Caki2 (cell line): ENCODE data around the gene ITGB4. TPM values are rescaled to one million over a fixed set of nuclear protein-coding genes. Genes with fewer than 3 reads are reported as not detected.
A peak's percentile ranks its signal among the peaks of the same experiment; 100 is the strongest.
"Not testable (repeated sequence)": the region's sequence is repeated elsewhere in the genome, so short reads cannot be mapped to it uniquely, and the experiment has no call there.

Experiments
- DNase-seq: peaks from one replicate; pipeline ENCODE4 v3.0.0-alpha.2; 2015; ENCODE audit warnings: low read depth
- in situ Hi-C: cut with HindIII; loops from 2 replicates; pipeline ENCODE4 v1.10.0; 2016; ENCODE audit warnings: low sequenced_read_pairs, low pct_unique_long_range_greater_than_20kb, mixed read lengths
- total RNA-seq: library from RNA; depleted of rRNA; stranded (reverse); fragments of >200 nt; shearing (Covaris generic); gene quantifications from 2 replicates; pipeline ENCODE4 v1.2.3, GENCODE V29; 2014; ENCODE audit warnings: low replicate concordance

The ITGB4 gene
- total RNA-seq, 1 experiment from 2014 or later: 12.4 TPM

- in situ Hi-C loops: no loop called here
- no peak for DNase-seq
These were observed 38.2 kb downstream of the ITGB4 start for GRCh38 chr17:75759457-75759856.

GRCh38 chr17:75759978-75760640 lies 38.9 kb downstream of the ITGB4 start:
- in situ Hi-C loops, DNase-seq: not testable (repeated sequence)

- DNase-seq: no peak
- in situ Hi-C loops: no loop called here
These were observed 41.4 kb downstream of the ITGB4 start for GRCh38 chr17:75762513-75763268.

- in situ Hi-C loops: no loop called here
- DNase-seq: no peak
These were observed 42.0 kb downstream of the ITGB4 start for GRCh38 chr17:75763269-75763607.

GRCh38 chr17:75763613-75764416 lies 42.6 kb downstream of the ITGB4 start:
- in situ Hi-C loops: no loop called here
- DNase-seq: no peak

DNA sequence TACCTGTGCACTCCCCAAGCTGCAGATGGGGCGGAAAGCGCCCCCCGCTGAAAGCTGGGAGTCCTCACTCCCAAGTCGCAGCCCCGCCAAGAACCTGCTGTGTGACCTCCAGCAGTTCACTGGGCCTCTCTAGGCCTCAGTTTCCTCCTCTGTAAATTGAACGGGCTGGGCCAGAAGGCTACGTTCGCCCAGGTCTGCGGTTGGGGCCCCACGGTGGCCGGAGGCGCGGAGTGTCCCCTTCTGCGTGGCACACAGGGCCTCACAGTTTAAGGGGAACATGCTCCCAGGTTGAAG lies 43.1 kb downstream of the ITGB4 start:
- in situ Hi-C loops: no loop called here
- no peak for DNase-seq

- in situ Hi-C loops: no loop called here
- DNase-seq: peak; percentile 49
These were observed 43.6 kb downstream of the ITGB4 start, which contains the start of gene GALK1 for GRCh38 chr17:75764711-75765421. TSS of gene GALK1 (minus strand) at chr17:75765192. CDS start at chr17:75765136, 56 bp downstream.

- in situ Hi-C loops: no loop called here
- no peak for DNase-seq
These were observed 44.7 kb downstream of the ITGB4 start for GRCh38 chr17:75765981-75766380.

DNA sequence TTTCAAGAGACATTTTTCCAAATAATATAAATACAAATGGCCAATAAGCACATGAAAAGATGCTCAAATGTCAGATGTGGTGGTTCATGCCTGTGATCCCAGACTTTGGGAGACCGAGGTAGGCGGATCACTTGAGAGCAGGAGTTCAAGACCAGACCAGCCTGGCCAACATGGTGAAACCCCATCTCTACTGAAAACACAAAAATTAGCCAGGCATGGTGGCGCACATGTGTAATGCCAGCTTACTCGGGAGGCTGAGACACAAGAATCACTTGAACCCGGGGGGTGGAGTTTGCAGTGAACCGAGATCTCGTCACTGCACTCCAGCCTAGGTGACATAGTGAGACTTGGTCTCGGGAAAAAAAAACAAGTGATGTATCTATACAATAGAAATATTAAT lies 46.6 kb downstream of the ITGB4 start:
- DNase-seq: no peak
- in situ Hi-C loops: no loop called here

DNA sequence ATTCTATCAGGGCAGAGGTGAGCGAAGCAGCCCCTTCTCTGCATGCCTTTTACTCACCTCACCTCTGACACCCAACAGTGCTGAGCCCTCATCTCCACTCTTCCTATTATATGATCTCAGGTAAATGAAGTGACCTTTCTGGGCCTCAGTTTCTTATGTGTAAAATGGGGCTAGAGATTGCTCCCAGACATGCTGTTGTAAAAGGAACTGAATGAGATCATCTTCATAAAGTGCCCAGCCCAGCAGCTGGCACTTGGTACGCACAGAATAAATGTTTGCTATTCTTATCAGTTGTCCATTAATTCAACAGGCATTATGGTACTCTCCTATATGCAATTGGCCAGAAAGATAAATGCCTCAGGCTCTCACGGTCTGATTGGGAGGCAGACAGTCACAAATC lies 48.3 kb downstream of the ITGB4 start:
- no peak for DNase-seq
- in situ Hi-C loops: no loop called here

GRCh38 chr17:75771334-75772281 lies 50.3 kb downstream of the ITGB4 start:
- in situ Hi-C loops: no loop called here
- no peak for DNase-seq

- in situ Hi-C loops: no loop called here
These were observed 52.0 kb downstream of the ITGB4 start for GRCh38 chr17:75773121-75773807.

DNA sequence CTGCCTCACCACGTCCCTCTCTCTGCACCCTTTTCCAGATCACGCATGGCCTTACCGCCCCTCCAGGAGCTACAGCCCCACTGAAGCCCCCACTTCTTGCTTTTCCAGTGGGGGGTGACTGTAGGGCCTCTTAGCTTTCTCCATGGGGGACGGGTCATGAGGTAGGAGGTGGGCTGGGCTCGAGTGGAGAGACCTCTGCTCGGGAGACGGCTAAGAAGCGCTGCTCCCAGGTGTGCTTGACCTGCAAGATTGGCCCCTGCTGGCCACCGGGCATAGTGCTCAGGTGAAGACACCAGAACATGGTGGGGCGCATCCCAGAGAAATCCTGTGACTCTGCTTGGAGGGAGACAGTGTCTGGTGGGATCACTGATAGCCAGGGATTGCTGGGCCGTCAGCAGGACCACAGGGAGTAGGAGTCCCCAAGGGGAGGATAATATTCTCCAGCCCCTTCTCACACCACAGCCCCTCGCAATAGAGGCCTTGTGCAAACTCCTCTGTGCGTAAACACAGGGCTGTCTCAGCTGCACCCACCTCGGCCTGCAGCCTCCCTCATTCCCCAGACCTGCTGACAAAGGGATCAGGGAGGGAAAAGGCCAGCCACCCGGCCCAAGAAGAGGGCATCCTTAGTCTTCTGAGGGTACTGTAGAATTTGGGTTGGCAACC lies 52.7 kb downstream of the ITGB4 start:
- in situ Hi-C loops: no loop called here
- no peak for DNase-seq

More at GRCh38 chr17:75773121-75773807, 52.0 kb downstream of the ITGB4 start:
- no peak for DNase-seq

- in situ Hi-C loops: no loop called here
- no peak for DNase-seq
These were observed 53.3 kb downstream of the ITGB4 start for GRCh38 chr17:75774471-75774990.

- DNase-seq: no peak
- in situ Hi-C loops: no loop called here
These were observed 53.9 kb downstream of the ITGB4 start for GRCh38 chr17:75774991-75775668.
